ENCODE measurements around the gene CDHR2. TPM values are rescaled to one million over a fixed set of nuclear protein-coding genes. Genes with fewer than 3 reads are reported as not detected.

Gene CDHR2
- total and polyA plus RNA-seq, 9 donors = 0.04 to 8.9 (median 0.18) TPM

- H3K4me1 ChIP-seq (ENCODE audit: control insufficient read depth, insufficient read depth, low read length) = peaks cover 57% of the 10 kb centered on the region
- WGBS (ENCODE audit: insufficient coverage) = 88% methylated on average over 16 of the region's 26 CpGs
- H3K27me3 ChIP-seq (ENCODE audit: control insufficient read depth, insufficient read depth, low read length) = no peaks in the 10 kb centered on the region
- H3K27ac ChIP-seq (ENCODE audit: low read length) = no peak overlapping the region
- no peaks in the 10 kb centered on the region for H3K9me3 ChIP-seq (replicated peaks; ENCODE audit: control insufficient read depth, low read depth, low read length)
- peaks cover 50% of the 10 kb centered on the region for H3K36me3 ChIP-seq (ENCODE audit: control insufficient read depth, insufficient read depth, low read length)
- DNase-seq = no peak
- H3K4me3 ChIP-seq (ENCODE audit: low read length) = no peak overlapping the region
Observed at GRCh38 chr5:176529116-176529740, 19.9 kb upstream of the CDHR2 start.

GRCh38 chr5:176529741-176530141 is 19.4 kb upstream of the CDHR2 start:
- WGBS (ENCODE audit: insufficient coverage) = 65% methylated on average over 6 of the region's 11 CpGs
- no peak for DNase-seq
- Histone ChIP-seq H3K4me3 (ENCODE audit: low read length) (no peak overlapping the region), H3K27me3 (ENCODE audit: control insufficient read depth, insufficient read depth, low read length) (no peaks in the 10 kb centered on the region), H3K4me1 (ENCODE audit: control insufficient read depth, insufficient read depth, low read length) (peaks cover 63% of the 10 kb centered on the region), H3K36me3 (ENCODE audit: control insufficient read depth, insufficient read depth, low read length) (peaks cover 54% of the 10 kb centered on the region), H3K27ac (ENCODE audit: low read length) (no peak overlapping the region), H3K9me3 (replicated peaks; ENCODE audit: control insufficient read depth, low read depth, low read length) (no peaks in the 10 kb centered on the region)

DNA sequence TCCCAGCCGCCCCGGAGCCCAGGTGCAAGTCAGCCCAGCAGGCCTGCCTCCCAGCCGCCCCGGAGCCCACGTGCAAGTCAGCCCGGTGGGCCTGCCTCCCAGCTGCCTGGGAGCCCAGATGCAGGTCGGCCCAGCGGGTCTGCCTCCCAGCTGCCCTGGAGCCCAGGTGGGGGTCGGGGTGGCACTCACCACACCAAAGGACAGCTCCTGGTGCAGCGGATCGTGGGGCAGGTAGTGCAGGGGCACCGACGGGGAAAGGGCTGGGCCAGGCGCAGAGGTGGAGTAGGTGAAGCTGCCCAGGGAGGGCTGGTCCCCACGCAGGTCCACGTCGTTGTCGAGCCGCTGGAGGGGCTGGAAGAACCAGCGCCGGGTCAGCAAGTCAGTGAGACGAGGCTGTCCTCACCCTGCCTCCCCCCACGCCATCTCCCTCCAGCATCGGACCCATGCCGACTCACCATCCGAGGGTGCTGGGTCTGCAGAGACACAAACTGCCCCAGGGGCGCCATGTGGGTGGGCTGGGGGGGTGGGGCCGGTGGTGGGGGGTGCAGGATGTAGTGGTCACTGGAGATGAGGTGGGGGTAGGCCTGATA is 18.7 kb upstream of the CDHR2 start:
- no peak for DNase-seq
- H3K4me3 ChIP-seq (ENCODE audit: low read length) = no peak overlapping the region
- no peaks in the 10 kb centered on the region for H3K9me3 ChIP-seq (replicated peaks; ENCODE audit: control insufficient read depth, low read depth, low read length)
- WGBS (ENCODE audit: insufficient coverage) = 80% methylated on average over 21 of the region's 28 CpGs
- peaks cover 70% of the 10 kb centered on the region for H3K4me1 ChIP-seq (ENCODE audit: control insufficient read depth, insufficient read depth, low read length)
- H3K27ac ChIP-seq (ENCODE audit: low read length) = peak overlapping the region; percentile 59
- no peaks in the 10 kb centered on the region for H3K27me3 ChIP-seq (ENCODE audit: control insufficient read depth, insufficient read depth, low read length)
- H3K36me3 ChIP-seq (ENCODE audit: control insufficient read depth, insufficient read depth, low read length) = peaks cover 62% of the 10 kb centered on the region

DNA sequence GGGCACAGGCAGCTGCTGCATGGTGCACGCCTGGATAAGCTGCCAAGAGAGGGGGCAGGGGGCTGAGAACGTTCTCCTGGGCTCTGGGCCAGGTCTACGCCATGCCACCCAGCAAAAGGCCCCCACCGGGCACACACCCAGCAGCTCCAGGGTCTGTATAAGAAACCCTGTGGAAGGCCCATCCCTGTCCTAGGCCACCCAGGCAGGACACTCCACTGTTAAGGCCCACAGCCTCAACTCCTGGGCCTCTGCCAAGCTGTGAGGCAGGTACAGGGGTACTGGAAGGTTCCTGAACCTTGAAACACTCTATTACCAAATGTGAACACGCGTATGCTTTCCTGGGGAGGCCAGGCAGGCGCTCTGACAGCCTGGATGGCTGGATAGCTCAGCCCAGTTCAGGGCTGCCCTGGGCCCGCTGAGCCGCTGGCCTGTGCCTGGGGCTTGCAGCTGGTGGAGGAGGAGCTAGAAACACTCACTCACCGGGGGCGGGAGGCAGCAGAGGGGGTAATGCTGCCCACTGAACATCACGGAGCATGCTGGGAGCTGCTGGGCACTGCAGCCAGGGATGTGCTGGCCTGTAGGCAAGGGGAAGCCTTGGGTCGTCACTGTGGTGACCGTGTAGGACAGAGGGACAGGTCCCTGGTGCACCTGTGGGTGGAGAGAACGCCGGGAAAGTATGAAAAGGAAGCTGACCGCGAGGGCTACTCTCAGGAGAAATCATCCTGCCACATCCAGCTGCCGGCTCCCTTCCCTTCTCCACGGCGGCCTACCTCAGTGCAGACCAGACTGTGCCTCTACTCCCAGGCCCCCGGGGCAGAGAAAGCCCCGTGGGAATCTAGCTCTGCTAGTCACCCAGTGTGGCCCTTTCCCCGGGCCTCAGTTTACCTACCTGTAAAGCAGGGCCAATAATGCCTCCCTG is 17.9 kb upstream of the CDHR2 start:
- Histone ChIP-seq H3K27me3 (ENCODE audit: control insufficient read depth, insufficient read depth, low read length) (no peaks in the 10 kb centered on the region), H3K36me3 (ENCODE audit: control insufficient read depth, insufficient read depth, low read length) (peaks cover 64% of the 10 kb centered on the region), H3K9me3 (replicated peaks; ENCODE audit: control insufficient read depth, low read depth, low read length) (no peaks in the 10 kb centered on the region), H3K27ac (ENCODE audit: low read length) (peak overlapping the region; percentile 59), H3K4me3 (ENCODE audit: low read length) (no peak overlapping the region), H3K4me1 (ENCODE audit: control insufficient read depth, insufficient read depth, low read length) (peaks cover 75% of the 10 kb centered on the region)
- whole genome bisulfite sequencing (ENCODE audit: insufficient coverage) = 28% methylated on average over 19 of the region's 24 CpGs
- DNase-seq = peak; percentile 81

DNA sequence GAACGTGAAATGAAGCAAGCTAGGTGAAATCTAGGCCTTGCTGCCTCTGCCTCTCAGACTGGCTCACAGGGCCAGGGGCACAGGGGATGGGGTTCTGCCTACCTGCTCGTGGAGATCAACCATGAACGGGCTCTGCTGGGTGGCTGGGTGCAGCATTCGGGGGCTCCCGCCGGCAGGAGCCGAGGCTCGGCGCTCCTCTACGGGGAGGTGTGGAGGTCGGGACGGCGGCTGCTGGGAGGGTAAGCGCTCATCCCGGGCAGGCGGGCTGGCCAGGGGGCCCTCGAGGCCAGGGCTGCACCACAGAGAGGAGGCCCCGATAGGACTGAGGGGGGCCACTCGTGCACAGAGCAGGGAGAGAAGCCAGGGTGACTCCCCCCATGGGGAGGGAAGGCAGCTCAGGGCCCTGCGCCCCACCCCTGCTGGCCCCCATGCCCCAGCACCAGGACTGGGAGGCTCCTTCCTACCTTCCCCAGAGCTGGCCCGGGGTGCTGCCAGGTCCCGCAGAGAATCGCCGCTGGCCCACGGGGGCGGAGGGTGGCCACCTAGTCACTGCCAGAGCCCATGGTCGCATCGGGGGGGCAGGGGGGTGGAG is 17.1 kb upstream of the CDHR2 start:
- Histone ChIP-seq H3K4me3 (ENCODE audit: low read length) (no peak overlapping the region), H3K36me3 (ENCODE audit: control insufficient read depth, insufficient read depth, low read length) (peaks cover 64% of the 10 kb centered on the region), H3K9me3 (replicated peaks; ENCODE audit: control insufficient read depth, low read depth, low read length) (no peaks in the 10 kb centered on the region), H3K27me3 (ENCODE audit: control insufficient read depth, insufficient read depth, low read length) (no peaks in the 10 kb centered on the region), H3K4me1 (ENCODE audit: control insufficient read depth, insufficient read depth, low read length) (peaks cover 75% of the 10 kb centered on the region), H3K27ac (ENCODE audit: low read length) (peak overlapping the region; percentile 59)
- no peak for DNase-seq
- WGBS (ENCODE audit: insufficient coverage) = 83% methylated on average over 22 of the region's 28 CpGs

- Histone ChIP-seq H3K27me3 (ENCODE audit: control insufficient read depth, insufficient read depth, low read length) (no peaks in the 10 kb centered on the region), H3K4me3 (ENCODE audit: low read length) (no peak overlapping the region), H3K4me1 (ENCODE audit: control insufficient read depth, insufficient read depth, low read length) (peaks cover 75% of the 10 kb centered on the region), H3K36me3 (ENCODE audit: control insufficient read depth, insufficient read depth, low read length) (peaks cover 57% of the 10 kb centered on the region), H3K9me3 (replicated peaks; ENCODE audit: control insufficient read depth, low read depth, low read length) (no peaks in the 10 kb centered on the region), H3K27ac (ENCODE audit: low read length) (peak overlapping the region; percentile 31)
- DNase-seq = no peak
- 74% methylated on average over 5 of the region's 9 CpGs for WGBS (ENCODE audit: insufficient coverage)
Observed at GRCh38 chr5:176532795-176533194, 16.3 kb upstream of the CDHR2 start.

DNA sequence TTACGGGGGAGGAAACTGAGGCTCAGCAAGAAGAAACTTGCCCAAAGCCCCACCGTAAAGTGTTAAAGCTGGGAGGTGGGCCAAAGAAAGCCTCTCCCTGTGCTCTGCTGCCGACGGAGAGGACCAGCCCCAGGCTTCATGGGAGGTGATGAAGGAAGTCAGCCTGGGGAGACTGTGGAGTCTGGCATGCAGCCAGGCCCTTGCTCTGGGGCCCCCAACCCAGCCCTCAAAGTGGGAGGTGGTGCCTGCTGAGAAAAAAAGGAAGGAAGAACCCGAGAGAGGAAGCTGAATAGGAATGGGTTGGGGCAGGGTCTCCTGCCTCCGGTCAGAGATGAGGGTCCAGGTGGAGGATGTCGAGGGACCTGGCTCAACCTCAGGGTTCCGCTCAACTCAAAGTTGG is 15.8 kb upstream of the CDHR2 start:
- peak; percentile 72 for DNase-seq
- Histone ChIP-seq H3K4me3 (ENCODE audit: low read length) (no peak overlapping the region), H3K27me3 (ENCODE audit: control insufficient read depth, insufficient read depth, low read length) (no peaks in the 10 kb centered on the region), H3K36me3 (ENCODE audit: control insufficient read depth, insufficient read depth, low read length) (peaks cover 51% of the 10 kb centered on the region), H3K9me3 (replicated peaks; ENCODE audit: control insufficient read depth, low read depth, low read length) (no peaks in the 10 kb centered on the region), H3K4me1 (ENCODE audit: control insufficient read depth, insufficient read depth, low read length) (peaks cover 75% of the 10 kb centered on the region), H3K27ac (ENCODE audit: low read length) (no peak overlapping the region)
- 5% methylated on average over 5 of the region's 8 CpGs for WGBS (ENCODE audit: insufficient coverage)

GRCh38 chr5:176533894-176534611 is 15.1 kb upstream of the CDHR2 start:
- Histone ChIP-seq H3K4me1 (ENCODE audit: control insufficient read depth, insufficient read depth, low read length) (peaks cover 70% of the 10 kb centered on the region), H3K36me3 (ENCODE audit: control insufficient read depth, insufficient read depth, low read length) (peaks cover 44% of the 10 kb centered on the region), H3K27ac (ENCODE audit: low read length) (peak overlapping the region; percentile 18), H3K4me3 (ENCODE audit: low read length) (no peak overlapping the region), H3K27me3 (ENCODE audit: control insufficient read depth, insufficient read depth, low read length) (no peaks in the 10 kb centered on the region), H3K9me3 (replicated peaks; ENCODE audit: control insufficient read depth, low read depth, low read length) (no peaks in the 10 kb centered on the region)
- WGBS (ENCODE audit: insufficient coverage) = 23% methylated on average over 8 of the region's 10 CpGs
- DNase-seq = peak; percentile 31

- no peak for DNase-seq
- Histone ChIP-seq H3K27me3 (ENCODE audit: control insufficient read depth, insufficient read depth, low read length) (no peaks in the 10 kb centered on the region), H3K27ac (ENCODE audit: low read length) (peak overlapping the region; percentile 18), H3K4me1 (ENCODE audit: control insufficient read depth, insufficient read depth, low read length) (peaks cover 64% of the 10 kb centered on the region), H3K4me3 (ENCODE audit: low read length) (no peak overlapping the region), H3K36me3 (ENCODE audit: control insufficient read depth, insufficient read depth, low read length) (peaks cover 38% of the 10 kb centered on the region), H3K9me3 (replicated peaks; ENCODE audit: control insufficient read depth, low read depth, low read length) (no peaks in the 10 kb centered on the region)
- WGBS (ENCODE audit: insufficient coverage) = 63% methylated on average over 3 of the region's 4 CpGs
Observed at GRCh38 chr5:176534640-176535039, 14.5 kb upstream of the CDHR2 start.
